Loucy (cell line): ENCODE results near the gene CCBE1.

Experiments used
- CTCF ChIP-seq: fragments of 200-600 bp; sonication (generic); conservative IDR thresholded peaks from 2 replicates; pipeline ENCODE4 v1.5.1; 2014; ENCODE audit warnings: mild to moderate bottlenecking, antibody characterized with exemption, low read length
- EZH2phosphoT487 ChIP-seq: fragments of 200-600 bp; IDR thresholded peaks from 2 replicates; pipeline ENCODE4 v1.6.1; 2018; ENCODE audit warnings: antibody characterized with exemption, mild to moderate bottlenecking, moderate library complexity, borderline replicate concordance

GRCh38 chr18:59451073-59451472, 246.2 kb downstream of the CCBE1 start:
- TF ChIP-seq CTCF = no peak
- TF ChIP-seq EZH2phosphoT487 = no peak
